GM21825 (cell line): ENCODE measurements around the gene TULP4.
"Not testable (repeated sequence)": the region's sequence is repeated elsewhere in the genome, so short reads cannot be mapped to it uniquely, and the experiment has no call there.

Source experiments
- ATAC-seq: cut with Tn5 transposase; IDR thresholded peaks from one replicate; pipeline ENCODE4 v1.9.1; 2021; ENCODE audit warnings: mild to moderate bottlenecking, moderate library complexity; ENCODE audit not compliant: unreplicated experiment

Gene TULP4

DNA sequence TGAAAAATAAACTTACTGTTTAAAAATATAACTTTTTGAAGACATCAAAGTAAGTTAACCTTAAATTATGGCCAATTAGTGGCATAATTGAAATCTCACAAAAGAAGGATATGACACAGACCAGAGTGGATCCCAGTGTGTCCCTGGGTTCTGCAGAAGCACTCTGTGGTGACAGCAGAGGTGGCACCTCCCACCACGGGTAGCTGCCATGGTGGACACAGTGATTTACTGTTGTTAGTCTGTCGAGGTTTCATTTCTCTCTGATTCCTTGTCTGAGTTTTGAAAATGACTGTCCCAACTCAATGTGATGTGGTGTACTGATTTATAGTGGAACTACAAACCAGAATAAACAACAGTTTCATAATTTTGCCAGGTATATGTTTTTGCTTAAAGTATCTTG, 76.5 kb downstream of the TULP4 start:
- ATAC-seq: no peak

DNA sequence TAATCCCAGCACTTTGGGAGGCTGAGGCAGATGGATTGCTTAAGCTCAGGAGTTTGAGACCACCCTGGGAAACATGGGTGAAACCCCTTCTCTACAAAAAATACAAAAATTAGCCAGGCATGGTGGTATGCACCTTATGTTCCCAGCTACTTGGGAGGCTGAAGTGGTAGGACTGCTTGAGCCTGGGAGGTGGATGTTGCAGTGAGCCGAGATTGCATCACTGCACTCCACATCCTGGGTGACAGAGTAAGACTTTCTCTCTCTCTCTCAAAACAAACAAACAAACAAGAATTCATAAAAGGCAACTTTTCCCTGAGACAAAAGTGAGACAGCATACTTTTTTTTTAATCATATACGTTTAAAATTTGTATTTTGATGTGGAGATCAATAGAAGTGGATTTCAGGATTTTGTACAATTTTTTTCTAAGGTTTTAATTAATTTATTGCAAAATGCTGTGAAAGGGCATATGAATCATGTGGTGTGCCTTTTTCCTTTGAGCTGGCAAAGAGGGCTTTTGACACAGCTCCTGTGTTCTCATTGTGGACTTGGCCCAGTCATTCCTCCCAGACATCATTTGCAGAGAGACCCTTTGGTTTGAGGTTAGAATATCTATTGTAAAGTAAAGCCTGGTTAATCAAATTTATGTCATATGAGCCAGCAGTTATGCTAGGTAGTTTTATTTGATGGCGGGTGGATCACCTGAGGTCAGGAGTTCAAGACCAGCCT, 77.1 kb downstream of the TULP4 start:
- ATAC-seq: no peak

DNA sequence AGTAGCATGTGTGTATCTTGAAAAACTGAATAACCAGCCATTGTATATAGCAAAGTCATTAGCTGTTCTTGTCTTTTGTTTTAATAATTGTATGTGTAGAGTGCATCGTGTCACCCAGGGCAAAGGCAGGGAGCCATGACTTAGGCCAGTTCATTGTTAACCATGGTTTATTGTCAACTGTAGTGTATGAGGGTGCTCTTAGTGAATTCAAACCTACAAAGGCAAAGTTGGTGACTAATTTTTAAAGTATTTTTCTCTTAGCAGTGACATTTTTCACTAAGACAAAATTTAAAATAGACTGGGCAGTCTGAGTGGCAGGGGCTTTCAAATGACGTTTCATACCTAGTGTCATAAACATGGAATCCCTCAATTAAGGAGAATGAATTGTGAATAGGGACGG, 79.0 kb downstream of the TULP4 start:
- ATAC-seq: no peak

DNA sequence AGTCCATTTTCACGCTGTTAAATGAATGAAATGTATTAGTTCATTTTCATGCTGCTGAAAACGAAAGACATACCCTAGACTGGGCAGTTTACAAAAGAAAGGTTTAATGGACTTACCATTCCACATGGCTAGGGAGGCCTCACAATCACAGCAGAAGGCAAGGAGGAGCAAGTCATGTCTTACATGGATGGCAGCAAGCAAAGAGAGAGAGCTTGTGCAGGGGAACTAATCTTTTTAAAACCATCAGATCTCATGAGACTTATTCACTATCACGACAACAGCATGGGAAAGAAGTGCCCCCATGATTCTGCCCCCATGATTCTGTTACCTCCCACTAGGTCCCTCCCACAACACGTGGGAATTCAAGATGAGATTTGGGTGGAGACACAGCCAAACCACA, 79.7 kb downstream of the TULP4 start:
- ATAC-seq: not testable (repeated sequence)

DNA sequence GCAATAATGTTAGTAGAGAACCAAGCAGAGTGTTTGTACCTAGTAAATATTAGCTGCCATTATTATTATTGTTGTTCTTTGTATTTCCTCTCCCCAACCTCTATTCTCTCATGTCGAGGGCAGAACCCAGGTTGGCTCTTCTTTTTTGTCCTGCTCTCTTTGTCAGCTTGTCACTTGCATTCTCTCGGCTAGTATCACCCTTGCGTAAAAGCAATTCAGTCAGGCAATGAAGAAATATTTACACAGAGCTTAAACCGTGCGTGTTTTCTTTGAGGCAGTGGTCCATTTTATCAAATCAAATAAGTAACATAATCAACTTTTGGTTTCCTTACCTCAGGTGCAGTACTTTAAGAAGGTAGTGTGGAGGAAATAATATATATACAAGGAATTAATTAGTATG, 83.9 kb downstream of the TULP4 start:
- no peak for ATAC-seq

DNA sequence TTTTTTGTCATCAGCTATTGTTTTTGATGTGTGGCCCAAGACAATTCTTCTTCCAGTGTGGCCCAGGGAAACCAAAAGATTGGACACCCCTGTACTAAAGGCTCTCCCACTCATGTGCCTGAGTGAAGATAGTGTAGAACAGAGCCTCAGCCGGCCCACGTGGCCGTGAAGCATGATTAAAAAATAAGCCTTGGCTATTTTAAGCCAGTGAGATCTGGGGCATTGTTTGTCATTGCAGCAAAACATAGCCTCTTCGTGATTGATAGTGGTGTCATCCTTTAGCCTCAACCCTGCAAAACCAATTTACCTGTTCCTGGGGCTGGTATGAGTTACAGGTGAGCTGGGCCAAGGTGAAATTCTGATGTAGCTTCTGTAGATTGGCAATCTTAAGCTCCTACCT, 85.3 kb downstream of the TULP4 start:
- no peak for ATAC-seq

DNA sequence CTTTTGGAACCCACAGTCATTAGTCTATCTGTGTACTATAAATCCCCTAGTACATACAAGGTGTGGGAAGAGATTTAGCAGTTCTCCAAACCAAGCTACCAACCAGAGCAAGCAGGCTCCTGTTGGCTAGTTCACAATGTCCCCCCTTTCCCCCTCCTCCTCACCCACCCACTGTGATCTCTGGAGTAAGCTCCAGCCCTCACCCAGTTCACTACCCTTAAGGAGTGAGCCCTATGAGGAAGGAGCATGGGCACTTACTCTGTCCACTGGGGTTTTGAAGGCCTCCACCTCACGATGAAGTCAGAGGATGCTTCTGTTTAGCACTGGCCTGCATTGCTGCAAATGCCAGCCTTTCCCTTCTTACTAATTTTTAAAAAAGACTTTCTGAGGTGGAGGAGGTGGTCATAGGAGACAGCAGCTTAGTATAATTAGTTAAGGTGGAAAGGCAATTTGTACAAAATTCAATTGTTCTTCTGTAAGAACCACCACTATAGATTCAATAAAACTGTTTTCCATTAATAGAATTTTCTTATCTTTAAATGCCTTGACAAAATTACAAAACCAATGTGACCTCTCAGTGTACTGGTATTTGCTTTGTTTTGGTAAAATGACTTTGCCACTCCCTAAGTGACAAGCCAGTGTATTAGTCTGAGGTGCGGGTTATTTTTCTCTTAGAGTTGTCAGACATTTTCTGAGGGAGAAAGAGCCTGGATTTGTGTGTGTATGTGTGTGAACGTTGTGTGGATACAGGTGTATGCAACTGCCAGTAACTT, 86.2 kb downstream of the TULP4 start:
- ATAC-seq: no peak

DNA sequence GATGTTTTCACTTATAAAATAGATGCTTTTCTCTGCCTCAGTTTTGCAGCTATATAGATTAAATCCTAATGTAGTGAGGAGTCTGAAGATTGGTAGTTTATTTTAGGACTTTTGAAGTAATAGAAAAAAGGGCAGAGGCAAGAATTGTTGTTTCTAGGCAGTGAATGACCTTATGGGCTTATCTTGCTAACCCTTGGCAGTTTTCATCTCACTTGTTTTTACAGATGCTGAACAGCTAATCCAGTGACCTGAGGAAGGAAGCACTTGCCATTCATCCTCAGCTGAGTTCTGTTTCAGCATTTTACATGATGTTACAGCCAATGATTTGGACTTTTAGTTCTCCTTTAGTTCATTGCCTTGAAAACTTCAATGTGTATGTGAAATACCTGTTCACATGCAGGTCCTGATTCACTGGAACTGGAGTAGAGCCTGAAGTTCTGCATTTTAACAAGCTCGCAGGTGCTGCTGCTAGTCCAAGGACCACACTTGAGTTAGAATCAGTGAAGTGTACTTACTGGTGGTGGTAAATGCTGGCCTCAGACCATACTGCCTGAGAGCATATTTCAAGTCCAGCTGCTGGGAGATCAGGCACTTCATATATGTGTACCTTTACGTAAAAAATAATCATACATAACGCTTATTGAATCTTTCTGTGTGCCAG, 86.9 kb downstream of the TULP4 start:
- no peak for ATAC-seq

DNA sequence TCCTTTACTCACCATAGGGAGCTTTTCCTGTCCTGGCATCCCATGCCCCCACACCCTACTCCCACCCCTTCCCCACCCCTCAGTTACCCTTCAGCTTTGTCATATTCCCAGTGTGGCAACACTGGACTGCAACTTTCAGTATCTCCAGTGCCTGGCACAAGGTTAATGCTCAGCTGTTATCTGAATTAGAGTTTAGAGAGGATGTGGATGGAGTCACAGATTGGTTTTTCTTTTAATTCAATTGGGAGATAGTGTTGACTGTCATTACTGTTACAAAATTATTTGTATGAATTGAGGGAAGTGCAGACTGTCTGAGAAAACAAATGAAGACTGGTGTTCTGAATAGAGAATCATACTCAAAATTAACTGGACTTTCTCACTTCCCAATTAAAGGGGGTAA, 89.9 kb downstream of the TULP4 start:
- ATAC-seq: no peak

DNA sequence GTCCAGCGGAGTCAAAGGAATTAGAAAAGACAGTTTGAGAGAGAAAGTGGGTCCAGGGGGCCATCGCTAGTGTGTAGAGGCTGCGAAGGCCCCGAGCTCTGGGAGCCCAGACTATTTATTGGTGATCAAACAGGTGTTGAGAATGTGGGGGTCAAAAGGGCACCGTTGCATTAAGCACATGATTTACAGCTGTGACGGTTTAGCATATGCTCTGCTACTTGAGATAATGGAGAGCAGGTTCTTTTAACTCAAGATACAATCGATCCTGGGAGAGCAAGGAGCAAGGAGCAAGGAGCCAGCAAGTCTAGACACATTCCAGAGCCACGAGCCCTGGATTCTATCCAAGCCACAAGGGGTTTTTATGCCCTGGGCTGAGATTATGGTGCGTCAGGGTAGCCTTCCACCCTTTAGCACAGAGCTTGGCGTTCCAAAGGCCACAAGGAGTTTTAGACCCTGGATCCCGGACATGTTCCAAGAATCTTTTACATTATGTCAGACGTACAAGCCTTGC, 93.1 kb downstream of the TULP4 start:
- not testable (repeated sequence) for ATAC-seq

DNA sequence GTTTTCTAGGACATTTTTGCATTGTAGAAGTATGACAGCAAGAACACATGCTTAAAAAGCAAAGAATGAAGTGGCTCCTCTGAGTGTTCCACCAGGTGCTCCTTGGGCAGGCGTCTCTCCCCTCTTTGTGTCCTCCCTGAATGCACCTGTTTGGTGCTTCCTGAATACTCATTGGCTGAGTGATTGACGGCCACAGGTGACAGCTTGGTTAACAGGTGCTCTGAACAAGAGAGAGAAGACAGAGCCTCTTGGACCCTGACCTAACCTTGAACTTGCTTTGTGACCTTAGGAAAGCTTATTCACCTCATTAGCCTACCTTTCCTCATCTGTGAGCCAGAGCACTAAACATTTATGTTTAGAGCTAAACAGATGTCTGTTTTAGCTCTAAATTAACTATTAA, 93.7 kb downstream of the TULP4 start:
- ATAC-seq: no peak

DNA sequence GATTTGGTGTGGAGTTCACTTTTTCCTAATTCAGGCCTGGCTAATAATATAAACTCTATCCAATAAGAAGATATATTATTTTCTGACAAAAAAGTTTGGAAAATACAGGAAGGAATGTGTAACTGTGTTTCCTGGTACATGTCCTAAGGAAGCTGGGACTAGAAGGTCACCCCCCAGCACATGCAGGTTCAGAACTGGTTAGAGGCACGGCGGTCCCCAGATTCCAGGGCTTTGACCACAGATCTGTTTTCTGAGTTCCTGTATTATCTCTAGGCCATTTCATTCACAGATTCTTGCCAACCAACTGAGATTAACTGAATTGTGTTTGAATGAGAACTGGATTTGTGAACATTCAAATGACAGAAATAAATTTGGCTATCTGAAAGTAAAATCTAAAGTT, 94.5 kb downstream of the TULP4 start:
- no peak for ATAC-seq

DNA sequence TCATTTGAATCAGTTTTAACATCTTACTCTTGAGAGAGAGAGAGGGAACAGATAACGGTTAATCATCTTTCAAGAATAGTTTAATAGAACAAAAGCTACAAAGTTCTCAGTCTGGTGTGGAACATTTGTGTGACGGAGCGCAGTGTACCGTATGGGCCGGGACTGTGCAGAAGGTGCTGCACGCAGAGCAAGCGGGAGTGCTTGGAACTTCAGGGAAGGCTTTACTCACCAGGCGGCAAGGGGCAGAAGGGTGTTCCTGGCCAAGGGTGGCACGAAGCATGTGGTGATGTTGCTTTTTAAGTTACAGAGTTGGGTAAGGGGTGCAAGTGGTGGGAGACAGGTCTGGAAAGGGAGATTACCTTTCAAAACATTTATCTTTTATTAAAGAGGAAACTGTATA, 95.7 kb downstream of the TULP4 start:
- ATAC-seq: no peak

DNA sequence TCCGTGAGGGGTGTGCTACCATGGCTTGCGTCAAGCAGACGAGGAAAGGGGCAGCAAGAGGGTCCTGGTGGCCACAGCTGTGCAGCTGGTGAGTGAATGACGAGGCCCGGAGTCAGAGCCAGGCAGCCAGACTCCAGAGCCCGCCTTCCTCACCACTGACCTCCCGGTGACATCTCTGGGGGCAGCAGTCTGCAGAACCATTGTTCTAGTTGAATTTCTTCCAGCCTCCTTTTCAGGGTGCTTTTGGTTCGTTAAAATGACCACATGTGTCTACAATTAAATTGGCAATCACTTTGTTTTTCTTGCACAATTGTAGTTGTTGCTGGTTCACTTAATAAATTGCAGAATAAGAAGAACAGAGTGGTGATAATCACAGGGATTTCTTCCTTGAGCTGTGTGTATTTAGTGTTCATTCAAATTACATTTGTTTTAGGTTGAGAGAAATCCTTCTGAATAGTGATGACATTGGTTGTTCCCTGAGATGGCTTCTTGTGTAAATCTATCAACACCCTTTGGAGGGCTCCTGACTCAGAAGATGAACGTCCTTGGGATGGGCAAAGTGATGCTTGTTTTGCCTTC, 96.4 kb downstream of the TULP4 start:
- ATAC-seq: no peak

DNA sequence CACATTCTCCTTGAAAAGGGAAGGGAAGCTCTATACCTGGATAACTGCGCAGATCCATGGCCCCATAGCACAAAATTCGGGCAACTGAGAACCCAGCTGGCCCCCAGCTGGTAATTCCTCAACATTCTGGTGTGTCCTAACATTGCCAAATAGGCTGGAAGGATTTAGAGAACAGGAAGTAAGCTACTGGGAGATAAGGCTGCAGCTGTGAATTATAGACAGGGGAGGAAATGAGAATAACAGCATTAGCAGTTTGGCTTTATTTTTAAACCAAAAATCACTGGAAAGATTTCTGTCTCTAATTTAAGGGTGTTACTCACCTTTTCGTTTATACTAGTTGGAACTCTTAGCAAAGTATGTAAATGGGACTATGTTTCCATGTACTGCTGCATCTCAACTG, 97.2 kb downstream of the TULP4 start:
- ATAC-seq: no peak

DNA sequence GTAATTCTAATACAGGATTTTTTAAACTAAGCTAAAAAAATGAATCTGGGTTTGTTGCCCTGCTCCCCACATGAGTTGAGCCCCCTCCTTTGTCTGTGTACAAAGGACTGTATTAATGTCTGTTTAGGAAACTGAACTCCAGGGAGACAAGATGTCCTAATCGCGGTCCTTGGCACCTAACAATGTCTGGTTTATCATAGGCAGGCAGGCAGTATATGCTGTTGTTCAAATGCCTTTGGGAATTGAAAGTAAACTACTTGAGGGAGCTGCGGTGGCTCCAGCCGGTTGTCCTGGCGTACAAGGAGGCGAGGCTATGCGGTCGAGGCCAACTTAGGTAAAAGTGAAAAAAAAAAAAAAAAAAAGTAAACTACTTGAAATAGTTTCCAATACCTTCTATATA, 98.5 kb downstream of the TULP4 start:
- ATAC-seq: no peak

DNA sequence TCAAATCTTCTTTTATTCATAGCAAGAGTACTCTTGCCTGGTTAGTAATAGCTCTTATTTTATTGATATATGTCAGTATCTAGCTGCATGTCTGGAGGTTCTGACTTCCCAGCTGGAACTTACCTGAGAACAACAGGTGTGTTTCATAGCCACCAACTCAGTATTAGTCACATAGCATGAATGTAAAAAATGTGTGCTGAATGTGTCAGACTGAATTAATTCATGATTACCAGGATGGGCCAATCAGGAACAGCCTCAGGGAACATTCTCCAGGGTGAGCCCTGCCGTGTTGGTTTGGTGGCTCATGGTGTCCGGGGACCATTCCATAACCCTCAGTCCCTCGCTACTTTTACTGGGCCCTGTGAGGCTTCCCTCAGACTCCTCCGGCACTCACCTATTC, 99.7 kb downstream of the TULP4 start:
- ATAC-seq: no peak

DNA sequence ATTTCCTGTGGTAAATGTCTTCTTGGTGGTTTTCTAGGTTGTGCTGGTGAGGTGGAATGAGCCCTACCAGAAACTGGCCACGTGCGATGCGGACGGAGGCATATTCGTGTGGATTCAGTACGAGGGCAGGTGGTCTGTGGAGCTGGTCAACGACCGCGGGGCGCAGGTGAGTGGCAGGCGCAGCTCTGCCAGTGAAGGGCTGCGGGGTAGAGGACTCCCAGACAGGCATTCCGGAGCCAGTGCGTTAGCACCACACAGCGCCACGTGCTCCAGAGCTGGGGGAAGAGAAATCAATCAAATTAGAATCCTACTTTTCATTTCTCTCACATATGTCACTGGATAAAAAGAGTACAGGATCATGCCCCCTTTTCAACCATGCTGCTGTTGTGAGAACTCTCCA, 100.8 kb downstream of the TULP4 start:
- ATAC-seq: no peak

DNA sequence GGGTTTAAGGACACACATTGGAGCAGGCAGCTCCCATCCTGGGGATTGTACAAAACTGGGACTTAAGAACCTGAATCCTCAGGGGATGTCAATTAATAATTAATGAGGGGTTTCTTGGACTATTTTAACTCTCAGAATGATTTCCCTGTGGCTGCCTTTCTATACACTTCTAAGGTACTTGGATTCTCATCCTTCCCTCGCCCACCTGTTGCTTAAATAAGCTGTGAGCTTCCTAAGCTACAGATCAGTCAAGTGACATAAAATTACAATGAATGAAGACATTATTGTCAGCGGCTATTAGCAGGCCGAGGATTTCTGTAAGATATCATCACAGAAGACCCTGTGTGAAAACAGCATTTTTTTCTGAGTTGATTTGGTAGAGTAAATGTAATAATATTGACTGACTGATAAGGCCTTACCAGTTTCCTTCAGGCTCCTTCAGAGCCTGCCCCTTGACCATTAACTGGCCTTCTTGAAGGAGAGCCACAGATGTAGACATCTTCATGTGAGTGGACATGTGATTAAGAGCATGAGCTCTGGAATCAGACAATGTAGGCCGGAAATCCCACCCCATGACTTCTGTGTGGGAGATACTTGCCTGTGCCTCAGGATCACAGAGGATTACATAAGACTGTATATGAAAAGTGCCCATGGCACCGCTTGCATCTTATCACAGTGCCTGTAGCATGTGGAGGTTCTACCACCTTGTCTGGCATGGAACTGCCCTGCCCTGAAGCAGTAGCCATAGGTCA, 101.7 kb downstream of the TULP4 start:
- ATAC-seq: no peak

DNA sequence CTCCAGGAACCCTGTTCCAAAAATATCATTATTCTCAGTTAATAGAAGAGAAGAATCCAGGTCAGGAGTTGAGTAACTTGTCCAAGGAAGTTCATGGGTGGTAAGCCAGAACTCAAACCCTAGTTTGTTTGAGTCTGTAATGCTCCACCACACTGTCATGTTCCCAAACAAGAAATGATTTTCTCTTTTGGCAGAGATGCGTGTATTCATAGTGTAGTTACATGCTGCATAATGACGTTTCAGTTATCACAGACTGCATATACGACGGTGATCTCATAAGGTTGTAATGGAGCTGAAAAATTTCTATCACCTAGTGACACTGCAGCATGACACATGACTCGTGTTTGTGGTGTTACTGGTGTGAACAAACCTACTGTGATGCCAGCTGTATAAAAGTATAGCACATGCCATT, 102.6 kb downstream of the TULP4 start:
- ATAC-seq: no peak

DNA sequence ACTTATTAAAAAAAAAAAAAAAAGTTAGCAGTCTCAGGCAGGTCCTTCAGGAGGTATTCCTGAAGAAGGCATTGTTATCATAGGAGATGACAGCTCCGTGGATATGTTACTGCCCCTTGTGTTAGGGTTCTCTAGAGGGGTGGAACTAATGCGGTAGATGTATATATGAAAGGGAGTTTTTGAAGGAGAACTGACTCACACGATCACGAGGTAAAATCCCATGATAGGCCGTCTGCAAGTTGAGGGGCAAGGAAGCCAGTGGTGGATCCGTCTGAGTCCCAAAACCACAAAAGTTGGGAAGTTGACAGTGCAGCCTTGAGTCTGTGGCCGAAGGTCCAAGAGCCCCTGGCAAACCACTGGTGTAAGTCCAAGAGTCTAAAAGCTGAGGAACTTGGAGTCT, 103.4 kb downstream of the TULP4 start:
- no peak for ATAC-seq
